Body of pancreas (tissue), 4 donors: ENCODE measurements around the gene MAEA.

Experiments used
- CTCF ChIP-seq, 7 experiments: fragments of 450-650 bp in 4 of 7; fragments of 200-600 bp in 3 of 7; sonication (generic) in 3 of 7; IDR thresholded peaks; one replicate each; pipeline ENCODE4 v1.5.1; 2016 to 2019; ENCODE audit warnings: antibody characterized with exemption in 7 of 7
- POLR2A ChIP-seq, 3 donors: fragments of 450-650 bp; IDR thresholded peaks; one replicate each; pipeline ENCODE4 v1.6.1; 2016; ENCODE audit warnings: antibody characterized with exemption in 3 of 3, mild to moderate bottlenecking in 2 of 3

GRCh38 chr4:1274871-1275270 lies 14.8 kb upstream of the MAEA start:
- TF ChIP-seq CTCF (IDR thresholded peaks at IDR 0.05) = no peak
- TF ChIP-seq POLR2A (IDR thresholded peaks at IDR 0.05) = no peak
